ENCODE data around the gene TM4SF4. TPM values are rescaled to one million over a fixed set of nuclear protein-coding genes. Genes with fewer than 3 reads are reported as not detected.

The TM4SF4 gene
- total RNA-seq, 1 experiment from 2014 or later: not detected

- TF ChIP-seq CTCF (conservative IDR thresholded peaks at IDR 0.05): no peak
- Mint-ChIP-seq H3K27ac (no peak overlapping the region), H3K4me3 (no peak overlapping the region), H3K4me1 (peaks cover 2% of the 10 kb centered on the region in 2 experiments; a peak in 2 of 4 replicates), H3K9me3 (no peaks in the 10 kb centered on the region; a peak in 1 of 5 replicates), H3K36me3 (ENCODE audit: insufficient read depth in 1 of 3, low read depth in 3 of 3) (no peaks in the 10 kb centered on the region), H3K27me3 (ENCODE audit: low read depth) (no peaks in the 10 kb centered on the region)
- no peak overlapping the region for H3T11ph ChIP-seq (ENCODE audit: low read length)
- no peak overlapping the region for H2BK5ac ChIP-seq (ENCODE audit: insufficient read length, low read length)
- H4K91ac ChIP-seq (ENCODE audit: insufficient read length, low read depth, low read length): no peak overlapping the region
- H3K14ac ChIP-seq (ENCODE audit: insufficient read depth, low read length): no peak overlapping the region
- no peak overlapping the region for H2BK20ac ChIP-seq (ENCODE audit: low read depth, low read length, poor library complexity, severe bottlenecking)
- no peaks in the 10 kb centered on the region for H4K20me1 ChIP-seq (ENCODE audit: control insufficient read depth, insufficient read depth, insufficient read length)
- no CpG with 5 or more reads among the region's 3 CpGs for WGBS (ENCODE audit: extremely low coverage, insufficient read length, low lambda C conversion rate)
- H4K8ac ChIP-seq (replicated peaks; ENCODE audit: insufficient read length, low read depth, low read length): no peak overlapping the region
- no peaks in the 10 kb centered on the region for H3K23me2 ChIP-seq (ENCODE audit: insufficient read length, low read depth, low read length, poor library complexity, severe bottlenecking)
- H2BK15ac ChIP-seq (ENCODE audit: low read depth, low read length): no peak overlapping the region
- H3K4me2 ChIP-seq (ENCODE audit: insufficient read depth, insufficient read length, low read length): no peak overlapping the region
- no peak overlapping the region for H3K4ac ChIP-seq (ENCODE audit: low read depth, low read length)
- H3K27ac ChIP-seq (ENCODE audit: insufficient read length, low read depth, low read length): no peak overlapping the region
- no peak overlapping the region for H4K5ac ChIP-seq (ENCODE audit: insufficient read length, low read depth, low read length)
- no peaks in the 10 kb centered on the region for H3K79me1 ChIP-seq (ENCODE audit: insufficient read depth, low read depth, low read length, poor library complexity, severe bottlenecking)
- no peaks in the 10 kb centered on the region for H3K27me3 ChIP-seq (ENCODE audit: insufficient read depth, low read length)
- no peaks in the 10 kb centered on the region for H3K9me3 ChIP-seq (ENCODE audit: control insufficient read depth, low read depth, low read length)
- no peak overlapping the region for H3K9ac ChIP-seq (ENCODE audit: extremely low read depth, insufficient read length, low read length)
- H3K79me2 ChIP-seq (ENCODE audit: insufficient read depth, low read length): no peaks in the 10 kb centered on the region
- H3K56ac ChIP-seq (ENCODE audit: insufficient read length, low read depth, low read length): no peak overlapping the region
- H3K18ac ChIP-seq (ENCODE audit: insufficient read length, low read depth, low read length): no peak overlapping the region
- H2BK120ac ChIP-seq (ENCODE audit: low read depth, low read length, poor library complexity, severe bottlenecking): no peak overlapping the region
- H3K4me1 ChIP-seq (ENCODE audit: insufficient read depth, low read length): no peaks in the 10 kb centered on the region
- no peak for DNase-seq
- no peak overlapping the region for H2AFZ ChIP-seq (ENCODE audit: low read length)
- no peak overlapping the region for H2AK5ac ChIP-seq (ENCODE audit: insufficient read length, low read length)
- no peak overlapping the region for H2BK12ac ChIP-seq (ENCODE audit: insufficient read length, low read depth, low read length)
- no peak overlapping the region for H3K23ac ChIP-seq (ENCODE audit: insufficient read length, low read depth, low read length)
Observed at GRCh38 chr3:149437286-149437685, 37.2 kb upstream of the TM4SF4 start.
